Tibial nerve (tissue), 4 donors: Measurements from ENCODE around the gene GTF3C4. TPM values are rescaled to one million over a fixed set of nuclear protein-coding genes. Genes with fewer than 3 reads are reported as not detected.

Source experiments
- DNase-seq, 2 donors: peaks; one replicate each; pipeline ENCODE4 v3.0.0-alpha.2; 2019; ENCODE audit warnings: low spot score in 2 of 2
- H3K27ac ChIP-seq, 4 donors: fragments of 200-600 bp; sonication (generic) in 3 of 4; one replicate each; pipeline ENCODE4 v1.5.1; 2017 to 2019; ENCODE audit warnings: mild to moderate bottlenecking in 1 of 4
- H3K27me3 ChIP-seq, 2 donors: fragments of 200-600 bp; sonication (generic) in 1 of 2; one replicate each; pipeline versions ENCODE4 v1.5.1 to v1.6.0; 2017 to 2019
- H3K36me3 ChIP-seq, 3 donors: fragments of 200-600 bp; sonication (generic); one replicate each; pipeline ENCODE4 v1.5.1; 2018 to 2019
- H3K4me1 ChIP-seq, 4 donors: fragments of 200-600 bp; sonication (generic) in 3 of 4; one replicate each; pipeline ENCODE4 v1.5.1; 2017 to 2019
- H3K4me3 ChIP-seq, 4 donors: fragments of 200-600 bp; sonication (generic) in 3 of 4; one replicate each; pipeline ENCODE4 v1.5.1; 2017 to 2019; ENCODE audit warnings: mild to moderate bottlenecking in 1 of 4, moderate library complexity in 1 of 4
- H3K9me3 ChIP-seq, 4 donors: fragments of 200-600 bp; sonication (generic) in 3 of 4; one replicate each; pipeline ENCODE4 v1.5.1; 2017 to 2019
- EP300 ChIP-seq, 2 donors: sonication (generic); formaldehyde crosslinking; IDR thresholded peaks; one replicate each; pipeline ENCODE4 v1.6.1; 2017; ENCODE audit warnings: antibody characterized with exemption in 2 of 2, mild to moderate bottlenecking in 1 of 2
- POLR2A ChIP-seq, 2 donors: fragments of 450-650 bp; IDR thresholded peaks; one replicate each; pipeline ENCODE4 v1.6.1; 2017; ENCODE audit warnings: antibody characterized with exemption in 2 of 2, mild to moderate bottlenecking in 2 of 2, moderate library complexity in 2 of 2
- WGBS, 2 donors: methylation state at CpG; one replicate each; pipeline ENCODE4 v1.1.5; 2018; 5-methylcytosine and 5-hydroxymethylcytosine counted together
- total RNA-seq, 4 donors: library from RNA; depleted of rRNA; stranded (reverse); fragments of >200 nt; gene quantifications; one replicate each; pipeline ENCODE4 v1.1.0, GENCODE V29; 2016
- TF ChIP-seq, protein P1 (sequence below), 5 experiments: fragments of 200-600 bp in 3 of 5; fragments of 450-650 bp in 2 of 5; sonication (generic) in 3 of 5; IDR thresholded peaks; one replicate each; pipeline ENCODE4 v1.5.1; 2016 to 2019; ENCODE audit warnings: antibody characterized with exemption in 5 of 5, mild to moderate bottlenecking in 3 of 5, moderate library complexity in 2 of 5

Gene GTF3C4
- total RNA-seq, 4 donors from 2014 or later: 10.5 to 17.4 (median 16.2) TPM

DNA sequence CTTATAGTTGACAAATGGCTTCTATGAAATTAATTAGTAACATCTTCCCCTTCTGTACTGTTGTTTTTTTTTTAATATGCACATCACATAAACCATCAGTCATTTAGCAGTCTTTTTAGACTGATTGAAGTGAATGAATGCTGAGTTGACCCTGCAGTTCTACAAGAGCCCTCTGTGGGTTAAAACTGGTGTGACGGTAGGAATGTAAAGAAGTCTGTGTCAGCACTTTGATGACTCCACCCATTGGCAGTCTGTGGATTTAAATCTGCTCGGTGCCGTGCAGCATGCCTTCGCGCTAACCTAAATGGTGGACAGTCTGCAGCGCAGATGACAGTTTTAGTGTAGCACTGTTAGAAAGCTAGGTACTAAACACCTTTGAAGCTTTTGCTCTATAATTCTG lies 3.1 kb downstream of the GTF3C4 start:
- TF ChIP-seq, protein P1, sequence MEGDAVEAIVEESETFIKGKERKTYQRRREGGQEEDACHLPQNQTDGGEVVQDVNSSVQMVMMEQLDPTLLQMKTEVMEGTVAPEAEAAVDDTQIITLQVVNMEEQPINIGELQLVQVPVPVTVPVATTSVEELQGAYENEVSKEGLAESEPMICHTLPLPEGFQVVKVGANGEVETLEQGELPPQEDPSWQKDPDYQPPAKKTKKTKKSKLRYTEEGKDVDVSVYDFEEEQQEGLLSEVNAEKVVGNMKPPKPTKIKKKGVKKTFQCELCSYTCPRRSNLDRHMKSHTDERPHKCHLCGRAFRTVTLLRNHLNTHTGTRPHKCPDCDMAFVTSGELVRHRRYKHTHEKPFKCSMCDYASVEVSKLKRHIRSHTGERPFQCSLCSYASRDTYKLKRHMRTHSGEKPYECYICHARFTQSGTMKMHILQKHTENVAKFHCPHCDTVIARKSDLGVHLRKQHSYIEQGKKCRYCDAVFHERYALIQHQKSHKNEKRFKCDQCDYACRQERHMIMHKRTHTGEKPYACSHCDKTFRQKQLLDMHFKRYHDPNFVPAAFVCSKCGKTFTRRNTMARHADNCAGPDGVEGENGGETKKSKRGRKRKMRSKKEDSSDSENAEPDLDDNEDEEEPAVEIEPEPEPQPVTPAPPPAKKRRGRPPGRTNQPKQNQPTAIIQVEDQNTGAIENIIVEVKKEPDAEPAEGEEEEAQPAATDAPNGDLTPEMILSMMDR (IDR thresholded peaks at IDR 0.05): no peak
- TF ChIP-seq POLR2A (IDR thresholded peaks at IDR 0.05): no peak
- TF ChIP-seq EP300 (IDR thresholded peaks at IDR 0.05): no peak
- Histone ChIP-seq H3K4me1 (peaks cover 0 to 66% (median 15%) of the 10 kb centered on the region in 4 donors), H3K4me3 (no peak overlapping the region), H3K27ac (no peak overlapping the region), H3K27me3 (no peaks in the 10 kb centered on the region), H3K36me3 (peaks cover 0 to 6% (median 5%) of the 10 kb centered on the region in 3 donors), H3K9me3 (no peaks in the 10 kb centered on the region)
- 31 to 38% methylated on average over 6 of the region's 6 CpGs for WGBS, 2 donors
- no peak for DNase-seq

DNA sequence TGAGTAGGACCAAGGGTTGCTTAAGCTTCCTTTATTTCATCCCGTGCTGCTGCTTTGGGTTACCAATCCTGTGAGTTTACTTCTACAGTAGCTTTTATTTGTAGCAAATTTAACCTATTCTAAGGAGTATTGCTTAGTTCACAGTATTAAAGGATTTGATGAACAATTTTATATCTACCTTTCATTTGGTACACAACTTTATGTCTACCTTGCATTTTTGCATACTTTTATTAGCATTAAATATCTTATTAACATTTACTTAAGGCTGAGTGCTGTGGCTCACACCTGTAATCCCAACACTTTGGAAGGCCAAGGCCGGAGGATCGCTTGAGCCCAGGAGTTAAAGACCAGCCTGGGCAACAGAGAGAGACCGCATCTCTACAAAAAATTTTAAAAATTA lies 4.2 kb downstream of the GTF3C4 start:
- Histone ChIP-seq H3K9me3 (no peaks in the 10 kb centered on the region), H3K36me3 (peaks cover 0 to 17% (median 14%) of the 10 kb centered on the region in 3 donors), H3K27me3 (no peaks in the 10 kb centered on the region), H3K27ac (no peak overlapping the region), H3K4me3 (no peak overlapping the region), H3K4me1 (peaks cover 0 to 55% (median 11%) of the 10 kb centered on the region in 4 donors)
- TF ChIP-seq, protein P1 (IDR thresholded peaks at IDR 0.05): no peak
- TF ChIP-seq POLR2A (IDR thresholded peaks at IDR 0.05) (no peak), EP300 (IDR thresholded peaks at IDR 0.05) (no peak)
- WGBS, 2 donors: 85 to 89% methylated on average over 4 of the region's 4 CpGs
- no peak for DNase-seq

DNA sequence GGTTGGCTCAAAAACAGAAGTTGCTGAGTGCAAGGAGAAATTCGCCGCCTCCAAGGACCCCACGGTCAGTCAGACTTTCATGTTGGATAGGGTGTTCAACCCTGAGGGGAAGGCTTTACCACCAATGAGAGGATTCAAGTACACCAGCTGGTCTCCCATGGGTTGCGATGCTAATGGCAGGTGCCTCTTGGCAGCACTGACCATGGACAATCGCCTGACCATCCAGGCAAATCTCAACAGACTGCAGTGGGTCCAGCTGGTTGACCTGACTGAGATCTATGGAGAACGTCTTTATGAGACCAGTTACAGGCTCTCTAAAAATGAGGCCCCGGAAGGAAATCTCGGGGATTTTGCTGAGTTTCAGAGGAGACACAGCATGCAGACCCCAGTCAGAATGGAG lies 7.7 kb downstream of the GTF3C4 start:
- DNase-seq: no peak
- Histone ChIP-seq H3K4me3 (no peak overlapping the region), H3K4me1 (peaks cover 0 to 39% (median under 1%) of the 10 kb centered on the region in 4 donors), H3K9me3 (no peaks in the 10 kb centered on the region), H3K36me3 (peaks cover 0 to 34% (median 16%) of the 10 kb centered on the region in 3 donors), H3K27me3 (no peaks in the 10 kb centered on the region), H3K27ac (no peak overlapping the region)
- TF ChIP-seq EP300 (IDR thresholded peaks at IDR 0.05) (no peak), POLR2A (IDR thresholded peaks at IDR 0.05) (no peak)
- TF ChIP-seq, protein P1 (IDR thresholded peaks at IDR 0.05): no peak
- WGBS, 2 donors: 91 to 97% methylated on average over 8 of the region's 8 CpGs

DNA sequence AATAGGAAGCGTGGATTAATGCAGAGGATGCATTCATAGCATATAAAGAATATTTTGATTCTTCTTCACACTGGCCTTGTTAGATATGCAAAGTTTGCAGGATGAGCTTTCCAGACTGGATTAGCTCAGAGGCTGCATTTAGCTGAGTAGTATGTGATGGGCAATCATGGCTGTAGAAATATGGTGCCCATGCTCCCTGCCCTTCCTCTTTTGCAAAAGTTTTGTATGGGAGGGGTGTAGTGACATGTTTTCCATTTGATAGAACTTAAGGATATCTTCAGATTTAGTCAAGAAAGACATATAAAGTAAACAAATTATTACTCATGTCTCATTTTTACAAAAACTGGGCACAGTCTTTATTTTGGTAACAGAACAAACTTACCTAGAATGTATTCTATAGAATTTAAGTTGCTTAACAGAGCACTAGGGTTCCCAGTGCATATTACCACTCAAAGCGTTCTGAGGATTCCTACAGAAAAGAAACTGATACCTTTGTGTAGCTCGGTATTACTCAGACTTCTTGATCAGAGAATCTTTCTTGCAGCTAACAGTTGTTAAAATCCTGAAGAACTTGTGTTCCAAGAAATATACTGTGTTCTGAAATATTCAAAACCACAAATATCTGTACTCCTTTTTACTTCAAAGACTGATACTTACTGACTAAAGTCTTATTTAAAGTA lies 9.8 kb downstream of the GTF3C4 start:
- peaks cover 2 to 53% (median 20%) of the 10 kb centered on the region in 3 donors for H3K36me3 ChIP-seq

DNA sequence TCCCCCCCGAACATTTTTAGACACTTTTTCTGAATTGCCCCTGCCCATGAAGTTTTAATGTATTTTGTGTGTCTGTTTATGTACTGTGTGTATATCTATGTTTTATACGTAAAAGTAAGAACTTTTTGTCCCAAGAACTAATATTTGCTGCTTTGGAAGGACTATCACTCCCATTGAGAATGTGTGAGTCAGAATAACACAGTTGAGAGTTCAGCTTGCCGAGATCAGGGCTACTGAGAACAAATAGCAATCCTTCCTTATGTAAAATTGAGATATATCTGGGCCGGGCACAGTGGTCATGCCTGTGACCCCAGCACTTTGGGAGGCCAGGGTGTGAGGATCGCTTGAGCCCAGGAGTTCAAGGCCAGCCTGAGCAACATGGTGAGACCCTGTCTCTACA lies 11.3 kb downstream of the GTF3C4 start:
- H3K36me3 ChIP-seq: peaks cover 2 to 68% (median 20%) of the 10 kb centered on the region in 3 donors
- no peak overlapping the region for H3K4me3 ChIP-seq
- peaks cover 0 to 11% (median 0%) of the 10 kb centered on the region in 4 donors for H3K4me1 ChIP-seq
- H3K27me3 ChIP-seq: no peaks in the 10 kb centered on the region
- WGBS, 2 donors: 83 to 85% methylated on average over 5 of the region's 5 CpGs
- no peak for DNase-seq
- TF ChIP-seq, protein P1 (IDR thresholded peaks at IDR 0.05): no peak
- no peaks in the 10 kb centered on the region for H3K9me3 ChIP-seq
- H3K27ac ChIP-seq: no peak overlapping the region

More for the DNA sequence above, 9.8 kb downstream of the GTF3C4 start:
- H3K27ac ChIP-seq: no peak overlapping the region
- peaks cover 0 to 17% (median 0%) of the 10 kb centered on the region in 4 donors for H3K4me1 ChIP-seq
- H3K27me3 ChIP-seq: no peaks in the 10 kb centered on the region
- TF ChIP-seq EP300 (IDR thresholded peaks at IDR 0.05) (no peak), POLR2A (IDR thresholded peaks at IDR 0.05) (no peak)
- TF ChIP-seq, protein P1 (IDR thresholded peaks at IDR 0.05): no peak
- DNase-seq: no peak
- H3K9me3 ChIP-seq: no peaks in the 10 kb centered on the region
- no peak overlapping the region for H3K4me3 ChIP-seq
- WGBS, 2 donors: 79 to 85% methylated on average over 3 of the region's 3 CpGs
